ENCODE data around the gene ETS1.

The ETS1 gene

DNA sequence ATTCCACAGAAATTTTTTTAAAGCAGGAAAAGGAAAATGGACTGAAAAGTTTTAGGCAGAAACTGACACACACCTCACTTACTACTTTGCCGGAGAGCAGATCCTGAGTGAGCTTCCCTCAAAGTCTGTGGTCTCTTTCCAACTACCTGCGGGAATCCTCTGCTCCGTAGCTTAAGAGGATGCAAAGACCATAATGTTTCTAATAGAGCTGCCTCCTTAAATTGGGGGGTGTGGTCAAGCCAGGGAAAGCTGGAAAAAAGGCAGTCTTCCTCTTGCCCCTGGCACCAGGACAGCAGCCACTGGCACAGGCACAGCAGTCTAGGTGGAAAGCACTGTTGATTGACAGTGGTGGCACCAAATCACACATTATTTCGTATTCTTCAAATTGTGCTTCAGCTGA is at the start of gene ETS1:
Gene ETS1, minus strand, starts transcription at position 144 of the 400 bp plus-strand sequence. CDS start 14,428 bp downstream, outside the sequence.
- no peak for DNase-seq (ENCODE audit: low spot score)

DNA sequence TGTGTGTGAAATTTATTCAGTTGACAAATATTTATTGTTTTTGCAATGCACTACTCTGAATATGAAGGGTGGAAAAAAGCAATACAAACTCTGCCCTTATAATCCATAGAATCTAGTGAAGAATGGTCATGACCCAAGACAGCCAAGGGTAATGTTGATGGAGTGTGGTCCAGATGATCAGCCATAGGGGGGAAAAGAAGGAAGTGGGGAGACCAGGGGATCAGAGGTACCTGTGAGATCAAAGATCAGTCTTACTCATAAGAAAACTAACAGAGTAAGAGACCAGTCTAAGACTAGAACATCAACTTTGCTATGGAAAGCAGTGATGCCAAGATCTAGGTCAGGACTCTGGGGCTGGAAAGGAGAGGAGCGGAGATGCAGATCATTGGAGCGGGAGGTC is 47.0 kb upstream of the ETS1 start:
- no peak for DNase-seq (ENCODE audit: low spot score)

DNA sequence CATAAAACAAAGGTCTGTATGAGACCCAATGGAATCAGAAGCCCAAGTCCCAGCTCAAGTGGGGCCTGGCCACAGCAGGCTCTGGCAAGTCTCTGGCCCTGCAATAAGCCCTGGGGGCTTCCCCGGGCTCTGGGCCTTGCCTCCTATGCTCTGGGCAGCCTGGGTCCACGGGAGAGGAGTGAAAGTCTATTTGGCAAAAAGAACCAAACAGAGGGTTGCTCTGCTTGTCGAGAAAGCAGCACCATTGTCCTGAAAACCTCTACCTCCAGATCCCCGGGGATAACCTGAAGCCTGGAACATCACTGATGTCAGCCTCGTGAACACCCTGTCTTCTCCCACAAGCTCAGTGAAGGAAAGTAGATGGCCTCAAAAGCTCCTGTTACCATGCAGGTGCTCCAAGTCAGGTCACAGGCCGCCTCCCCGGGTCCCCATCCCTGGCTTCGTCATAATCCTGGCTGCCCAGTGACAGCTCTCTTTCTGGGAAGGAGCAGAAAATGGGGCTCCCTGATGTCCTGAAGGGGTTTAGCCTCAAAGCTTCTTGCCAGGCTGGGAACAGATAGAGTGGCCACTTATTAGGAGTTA is 46.1 kb upstream of the ETS1 start:
- no peak for DNase-seq (ENCODE audit: low spot score)

GRCh38 chr11:128632141-128632791 is 44.9 kb upstream of the ETS1 start:
- no peak for DNase-seq (ENCODE audit: low spot score)

- peak; percentile 76 for DNase-seq (ENCODE audit: low spot score)
Observed at GRCh38 chr11:128630367-128631230, 43.2 kb upstream of the ETS1 start.

DNA sequence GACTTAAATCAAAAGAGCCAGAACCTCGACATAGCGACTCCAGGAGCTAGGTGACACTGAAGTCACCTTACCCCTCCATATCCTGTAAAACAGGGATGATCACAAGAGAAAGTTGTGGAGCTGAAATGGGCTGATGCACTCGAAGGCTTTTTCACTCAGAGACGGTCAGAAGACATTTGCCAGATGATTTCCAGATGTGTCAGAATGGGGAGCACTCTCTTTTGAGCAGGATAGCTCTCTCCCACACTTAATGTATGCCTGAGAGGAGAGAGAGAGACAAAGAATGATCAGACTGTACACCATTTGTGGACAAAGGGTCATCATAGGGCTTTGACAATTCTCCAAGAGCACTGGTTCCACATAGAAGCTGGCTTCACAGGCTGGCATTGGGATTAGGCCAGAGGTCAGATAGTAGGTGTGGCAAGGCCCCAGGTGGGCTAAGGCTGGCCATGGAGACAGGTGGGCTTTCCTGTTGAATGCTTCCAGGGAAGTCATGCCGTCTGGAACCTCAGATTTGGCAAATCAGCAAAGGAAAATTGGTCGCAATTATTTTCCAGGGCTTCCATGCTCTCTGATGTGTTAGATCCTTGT is 42.3 kb upstream of the ETS1 start:
- no peak for DNase-seq (ENCODE audit: low spot score)

GRCh38 chr11:128628686-128629085 is 41.3 kb upstream of the ETS1 start:
- DNase-seq (ENCODE audit: low spot score) = no peak

DNA sequence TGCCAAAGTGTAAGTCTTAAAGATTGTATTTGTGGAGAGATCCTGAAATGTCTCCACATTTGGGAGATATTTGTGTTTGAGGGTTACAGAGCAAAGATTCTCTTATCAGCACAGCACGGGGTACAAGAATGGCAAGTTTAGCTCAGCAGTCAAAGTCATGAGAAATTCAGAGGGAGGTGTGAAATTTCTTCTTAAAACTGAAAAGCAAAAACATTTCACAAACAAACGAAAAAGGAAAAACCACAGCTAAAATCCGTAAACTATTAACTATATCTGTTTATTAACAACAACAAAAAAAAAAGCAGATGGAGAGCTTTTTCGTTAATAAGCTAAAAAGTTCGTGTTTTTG is 40.9 kb upstream of the ETS1 start:
- no peak for DNase-seq (ENCODE audit: low spot score)

DNA sequence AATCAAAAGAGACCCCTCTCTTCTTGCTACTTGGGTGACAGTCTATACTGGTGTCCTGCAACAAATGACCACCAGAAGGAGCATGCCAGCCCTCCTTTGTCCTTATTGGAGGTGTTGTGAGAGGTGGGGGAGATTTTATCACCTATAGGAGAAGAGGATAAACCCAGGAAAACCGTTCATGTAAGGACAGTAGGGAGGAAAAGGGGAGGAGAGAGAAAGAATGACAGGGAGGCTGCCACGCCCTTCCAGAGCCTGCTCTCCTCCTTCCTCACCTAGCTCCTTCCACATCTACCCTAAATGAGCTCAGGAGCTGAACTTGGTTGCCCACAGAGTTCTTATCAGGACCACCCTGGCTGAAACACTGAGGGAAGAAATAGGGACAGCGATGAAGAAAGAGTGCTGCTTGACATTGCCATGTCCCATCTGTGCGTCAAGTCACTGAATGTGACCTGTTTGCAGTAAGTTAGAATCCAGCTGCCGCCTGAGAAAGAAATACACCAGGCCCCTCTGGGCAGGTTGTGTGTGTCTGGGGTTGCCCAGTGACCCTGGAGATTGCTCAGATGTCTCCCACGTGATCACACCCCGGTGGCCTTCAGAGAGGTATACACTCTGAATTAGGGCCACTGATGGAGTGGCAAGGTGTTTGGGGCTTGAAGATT is 40.4 kb upstream of the ETS1 start:
- no peak for DNase-seq (ENCODE audit: low spot score)

- DNase-seq (ENCODE audit: low spot score) = no peak
Observed at GRCh38 chr11:128626913-128627665, 39.7 kb upstream of the ETS1 start.

DNA sequence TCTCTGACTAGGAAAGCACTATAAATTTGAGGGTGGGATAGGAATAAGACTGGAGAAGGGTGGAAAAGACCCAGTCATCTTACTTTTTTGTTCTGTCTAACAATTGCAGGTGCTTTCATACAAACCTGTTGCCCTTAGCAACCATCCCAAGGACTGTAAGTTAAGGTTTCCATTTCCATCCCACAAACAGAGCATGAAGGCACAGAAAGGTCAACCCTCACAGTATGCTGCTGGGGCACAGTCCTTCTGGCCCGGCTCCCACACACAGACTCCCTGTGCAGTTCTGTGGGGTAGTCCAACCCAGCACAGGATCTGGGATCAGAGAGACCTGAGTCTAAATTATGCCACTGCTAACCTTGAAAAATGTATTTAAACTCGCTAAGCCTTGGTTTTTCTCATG is 38.4 kb upstream of the ETS1 start:
- no peak for DNase-seq (ENCODE audit: low spot score)

DNA sequence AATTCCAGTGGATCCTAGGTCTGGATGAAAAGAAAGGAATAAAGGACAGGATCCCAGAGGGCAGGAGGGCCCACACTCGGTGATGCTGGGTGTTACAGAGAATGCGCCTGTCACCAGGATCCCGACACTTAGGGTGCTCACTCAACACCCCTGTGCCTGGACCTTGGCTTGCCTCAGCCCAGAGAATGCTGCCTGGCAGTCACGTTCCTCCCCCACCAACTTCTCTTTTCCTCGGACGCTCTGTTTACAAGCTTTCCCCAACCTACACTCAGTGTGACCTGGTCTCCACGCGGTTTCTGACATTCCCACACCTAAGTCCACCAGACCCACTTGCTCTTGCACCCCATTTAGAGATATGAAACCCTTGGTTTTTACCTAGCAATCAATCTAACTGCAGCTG is 38.0 kb upstream of the ETS1 start:
- DNase-seq (ENCODE audit: low spot score) = no peak

GRCh38 chr11:128624269-128625175 is 37.2 kb upstream of the ETS1 start:
- no peak for DNase-seq (ENCODE audit: low spot score)

DNA sequence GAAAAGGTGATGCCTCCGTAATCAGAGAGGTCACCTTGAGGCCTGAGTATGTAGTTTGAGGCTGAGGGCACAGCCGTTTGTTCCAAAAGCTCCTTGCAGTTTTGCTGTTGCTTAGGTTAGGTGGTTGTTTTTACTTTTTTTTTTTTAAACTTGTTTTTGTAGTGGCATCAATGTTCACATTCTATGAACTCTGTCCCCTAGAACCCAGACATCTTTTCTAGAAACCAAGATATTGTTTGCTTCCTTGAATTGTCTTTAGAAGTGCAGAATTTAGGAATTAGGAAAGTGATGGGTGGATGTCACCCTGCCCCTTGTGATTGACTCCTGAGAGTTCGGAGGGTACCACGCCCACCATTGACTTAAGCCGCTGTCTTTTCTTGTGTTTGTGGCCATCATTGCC is 35.7 kb upstream of the ETS1 start:
- no peak for DNase-seq (ENCODE audit: low spot score)

- no peak for DNase-seq (ENCODE audit: low spot score)
Observed at GRCh38 chr11:128621601-128622501, 34.5 kb upstream of the ETS1 start.

DNA sequence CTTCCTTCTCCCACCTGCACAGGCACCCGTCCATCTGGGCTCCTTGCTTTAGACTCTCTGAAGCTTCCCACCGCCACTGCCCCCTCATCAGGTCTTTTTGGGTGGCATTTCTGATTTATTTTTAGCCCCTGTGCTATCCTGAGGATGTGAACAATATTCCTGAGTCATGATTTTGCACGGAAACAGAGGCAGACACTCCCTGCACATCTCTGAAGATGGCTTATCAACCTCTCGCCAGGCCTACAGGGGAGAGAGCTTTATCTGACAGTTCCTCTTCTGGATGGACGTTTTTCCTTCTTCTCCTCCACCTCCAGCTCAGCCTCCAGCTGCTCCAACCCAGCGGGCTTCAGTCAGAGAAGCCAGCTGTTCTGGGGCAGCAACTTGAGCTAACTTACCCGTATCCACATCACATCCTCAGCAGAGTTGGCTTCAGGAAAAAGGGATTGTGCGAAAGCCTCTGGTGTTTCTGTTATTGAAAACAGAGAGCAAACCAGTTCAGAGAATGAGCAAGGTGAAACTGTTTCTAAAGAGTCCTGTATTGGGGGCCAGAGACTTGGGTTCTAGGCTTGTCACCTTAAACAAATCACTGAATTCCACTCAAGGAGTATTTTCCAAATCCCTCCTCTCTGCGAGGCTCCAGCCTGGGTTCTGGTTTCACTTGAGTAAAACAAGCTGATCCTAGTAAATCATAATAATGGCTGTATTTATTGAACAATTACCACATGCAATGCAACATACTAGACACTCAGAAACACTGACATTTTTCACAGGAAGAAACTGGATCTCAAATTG is 33.1 kb upstream of the ETS1 start:
- DNase-seq (ENCODE audit: low spot score) = no peak

DNA sequence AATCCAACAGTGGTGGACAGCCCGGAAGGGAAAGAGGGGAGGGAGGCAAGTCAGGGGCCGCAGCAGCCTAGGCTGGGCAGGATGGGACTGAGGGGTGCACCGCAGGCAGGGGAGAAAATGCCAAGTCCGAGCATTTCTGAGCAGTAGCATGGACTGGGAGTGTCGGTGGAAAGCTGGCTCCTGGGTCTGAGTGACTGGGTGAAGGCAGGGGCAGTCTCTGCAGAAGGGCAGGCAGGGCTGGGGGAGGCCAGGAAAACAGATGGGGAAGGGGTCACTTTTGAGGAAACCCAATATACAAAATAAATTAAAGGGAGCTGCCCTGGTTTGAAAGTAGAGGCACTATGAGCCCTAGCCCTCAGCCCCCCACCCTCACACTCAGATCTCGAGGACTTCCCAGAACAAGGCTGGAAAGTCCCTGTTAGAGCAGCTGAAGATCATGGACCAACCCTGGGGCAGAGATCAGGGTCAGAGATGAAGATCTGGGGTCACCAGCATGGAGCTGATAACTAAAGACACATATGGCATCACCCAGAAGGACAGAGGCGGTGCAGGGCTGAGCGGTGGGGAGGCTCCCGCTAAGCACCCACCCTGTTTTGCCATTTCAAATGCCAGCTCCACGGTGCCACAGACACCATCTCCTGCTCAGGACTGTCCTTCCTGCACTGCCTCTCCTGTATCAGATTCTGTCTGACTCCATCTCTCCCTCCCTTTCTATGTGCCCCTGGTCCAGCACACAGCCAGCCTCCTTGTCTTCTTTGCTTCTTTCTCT is 32.4 kb upstream of the ETS1 start:
- no peak for DNase-seq (ENCODE audit: low spot score)

GRCh38 chr11:128619007-128619406 is 31.6 kb upstream of the ETS1 start:
- DNase-seq (ENCODE audit: low spot score) = no peak
